SK-MEL-5 (cell line): Measurements from ENCODE around the gene ITGA2B. TPM values are rescaled to one million over a fixed set of nuclear protein-coding genes. Genes with fewer than 3 reads are reported as not detected.
"Not testable (repeated sequence)": the region's sequence is repeated elsewhere in the genome, so short reads cannot be mapped to it uniquely, and the experiment has no call there.

Source experiments
- DNase-seq: peaks from one replicate; pipeline ENCODE4 v3.0.0-alpha.2; 2016; ENCODE audit warnings: low read depth, low spot score
- in situ Hi-C: cut with HindIII; loops from 2 replicates; pipeline ENCODE4 v1.10.0; 2016; ENCODE audit warnings: low sequenced_read_pairs, high pct_unique_total_duplicates, low pct_unique_long_range_greater_than_20kb
- total RNA-seq: library from RNA; depleted of rRNA; stranded (reverse); fragments of >200 nt; shearing (Covaris generic); gene quantifications from 2 replicates; pipeline ENCODE4 v1.2.3, GENCODE V29; 2014

The ITGA2B gene
- total RNA-seq, 1 experiment from 2014 or later: not detected

- in situ Hi-C loops, DNase-seq: not testable (repeated sequence)
Measured at GRCh38 chr17:44347206-44348055, 42.0 kb downstream of the ITGA2B start.

GRCh38 chr17:44346064-44346844 is 43.2 kb downstream of the ITGA2B start:
- in situ Hi-C loops: no loop called here
- no peak for DNase-seq

- in situ Hi-C loops: no loop called here
Measured at GRCh38 chr17:44345454-44346026, 43.9 kb downstream of the ITGA2B start.

GRCh38 chr17:44344939-44345453 is 44.5 kb downstream of the ITGA2B start, which contains the start of gene GRN:
GRN (plus strand) TSS chr17:44345302; CDS start chr17:44349165, 3,863 bp downstream.
- peak; percentile 99 for DNase-seq
- in situ Hi-C loops: no loop called here

More at GRCh38 chr17:44345454-44346026, 43.9 kb downstream of the ITGA2B start:
- peak; percentile 71 for DNase-seq

GRCh38 chr17:44343510-44344209 is 45.8 kb downstream of the ITGA2B start:
- in situ Hi-C loops: no loop called here
- DNase-seq: no peak

- DNase-seq, in situ Hi-C loops: not testable (repeated sequence)
Measured at GRCh38 chr17:44340553-44340952, 48.9 kb downstream of the ITGA2B start.

- in situ Hi-C loops: no loop called here
- DNase-seq: peak; percentile 52
Measured at GRCh38 chr17:44338702-44339101, 50.7 kb downstream of the ITGA2B start.

GRCh38 chr17:44335968-44336367 is 53.5 kb downstream of the ITGA2B start:
- no peak for DNase-seq
- in situ Hi-C loops: no loop called here

- in situ Hi-C loops: no loop called here
- DNase-seq: no peak
Measured at GRCh38 chr17:44335564-44335963, 53.9 kb downstream of the ITGA2B start.

GRCh38 chr17:44334727-44335126 is 54.7 kb downstream of the ITGA2B start:
- in situ Hi-C loops: no loop called here
- no peak for DNase-seq

GRCh38 chr17:44334315-44334714 is 55.1 kb downstream of the ITGA2B start:
- no peak for DNase-seq
- in situ Hi-C loops: no loop called here

GRCh38 chr17:44333371-44333770 is 56.1 kb downstream of the ITGA2B start:
- in situ Hi-C loops: no loop called here

GRCh38 chr17:44331249-44331760 is 58.1 kb downstream of the ITGA2B start:
- DNase-seq: peak; percentile 87
- in situ Hi-C loops: no loop called here

More at GRCh38 chr17:44333371-44333770, 56.1 kb downstream of the ITGA2B start:
- no peak for DNase-seq

GRCh38 chr17:44330263-44330662 is 59.2 kb downstream of the ITGA2B start:
- in situ Hi-C loops: not testable (repeated sequence)

GRCh38 chr17:44329516-44329915 is 59.9 kb downstream of the ITGA2B start:
- in situ Hi-C loops, DNase-seq: not testable (repeated sequence)

More at GRCh38 chr17:44330263-44330662, 59.2 kb downstream of the ITGA2B start:
- DNase-seq: not testable (repeated sequence)

GRCh38 chr17:44327715-44328449 is 61.6 kb downstream of the ITGA2B start:
- DNase-seq: no peak
- in situ Hi-C loops: no loop called here
